Measurements from ENCODE around the gene ESRP2.

The ESRP2 gene

DNA sequence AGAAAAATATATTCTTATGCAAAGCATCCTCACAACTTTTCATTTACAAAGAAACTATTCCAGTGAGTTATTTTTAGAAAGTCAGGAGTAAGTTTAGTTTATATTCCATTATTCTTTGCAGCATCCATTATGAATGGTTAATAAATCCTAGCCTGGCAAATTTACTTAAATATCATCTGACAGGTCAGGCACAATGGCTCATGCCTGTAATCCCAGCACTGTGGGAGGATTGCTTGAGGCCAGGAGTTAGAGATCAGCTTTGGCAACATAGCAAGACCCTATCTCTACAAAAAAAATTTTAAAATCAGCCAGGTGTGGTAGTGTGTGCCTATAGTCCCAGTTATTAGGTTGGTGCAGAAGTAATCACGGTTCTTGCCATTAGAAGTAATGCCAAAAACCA is 12.9 kb downstream of the ESRP2 start:
- DNase-seq, result no peak

DNA sequence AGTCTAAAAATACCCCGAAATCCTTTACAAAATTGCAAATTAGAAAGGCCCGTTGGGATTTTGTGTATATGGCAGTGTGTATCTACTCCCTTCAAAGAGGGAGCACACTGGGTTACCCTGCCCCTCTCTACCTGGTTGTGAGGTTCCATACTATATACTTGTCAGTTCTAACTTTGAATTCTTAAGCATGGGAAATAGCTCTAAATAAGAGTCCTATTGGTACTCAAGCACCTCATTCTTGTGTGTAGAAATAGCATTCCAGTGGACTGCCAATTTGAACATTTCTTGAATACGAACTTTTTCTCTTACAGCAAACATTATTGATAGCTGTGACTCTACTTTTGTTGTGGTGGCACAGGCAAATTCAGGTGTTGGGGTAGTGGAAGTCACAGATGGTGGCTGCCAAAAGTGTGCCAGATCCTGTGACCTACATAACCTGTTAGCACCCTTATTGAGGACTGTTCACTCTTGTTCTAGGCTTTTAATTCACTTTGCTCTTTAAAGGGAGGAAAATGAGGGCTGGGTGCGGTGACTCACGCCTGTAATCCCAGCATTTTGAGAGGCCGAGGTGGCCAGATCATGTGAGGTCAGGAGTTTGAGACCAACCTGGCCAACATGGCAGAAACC is 16.1 kb downstream of the ESRP2 start:
- no peak for DNase-seq

DNA sequence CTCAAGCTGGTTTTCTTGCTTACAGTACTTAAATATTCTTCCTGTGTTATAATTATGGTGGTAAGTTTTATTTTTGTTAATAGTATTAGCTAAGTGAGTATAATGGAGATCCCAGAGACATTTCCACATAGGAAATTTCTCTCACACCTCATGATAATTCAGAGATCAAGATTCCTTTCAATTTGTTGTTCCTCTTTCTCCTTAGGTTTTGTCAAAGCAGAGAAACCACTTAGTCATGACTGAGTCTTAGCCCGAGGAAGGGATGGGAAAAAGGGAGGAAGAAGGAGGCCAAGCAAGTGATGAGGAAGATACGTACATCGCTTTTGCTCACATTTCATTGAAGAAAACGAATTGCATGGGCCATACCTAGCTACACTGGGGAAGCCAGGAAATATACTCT is 18.4 kb downstream of the ESRP2 start:
- DNase-seq, result no peak

DNA sequence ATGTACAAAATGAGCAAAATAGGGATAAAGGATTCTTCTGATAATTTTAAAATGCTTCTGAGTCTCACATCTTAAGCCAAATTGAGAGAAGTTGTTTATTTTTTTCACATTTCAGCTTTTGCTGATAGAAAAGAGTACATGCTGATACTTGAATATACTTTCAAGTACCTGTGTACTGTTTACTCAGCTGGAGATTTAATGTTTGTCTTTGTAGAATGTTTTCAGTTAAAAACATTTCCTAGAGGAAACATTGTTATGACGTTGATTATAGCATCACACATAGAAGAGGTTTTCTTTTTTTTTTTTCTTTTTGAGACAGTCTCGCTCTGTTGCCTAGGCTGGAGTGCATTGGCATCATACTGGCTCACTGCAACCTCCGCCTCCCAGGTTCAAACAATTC is 19.7 kb downstream of the ESRP2 start:
- DNase-seq, result no peak

DNA sequence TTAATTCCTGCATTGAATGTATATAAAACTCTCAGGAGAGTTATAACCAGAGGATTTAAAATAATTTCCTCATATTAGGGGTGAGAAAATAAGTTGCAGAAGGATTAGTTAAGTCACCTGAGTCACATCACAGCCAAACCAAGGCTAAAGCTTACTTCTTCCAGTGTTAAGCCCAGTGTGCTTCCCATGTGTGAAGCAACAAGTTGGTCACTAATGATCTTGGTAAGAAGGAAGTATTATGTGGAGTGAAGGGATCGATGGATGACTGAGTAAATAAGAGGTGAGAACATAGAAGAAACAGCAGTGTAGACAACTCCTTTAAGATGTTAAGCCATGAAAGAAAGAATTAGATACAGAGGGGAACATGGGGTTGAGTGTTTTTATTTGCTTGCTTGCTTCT is 20.6 kb downstream of the ESRP2 start:
- DNase-seq, result no peak

DNA sequence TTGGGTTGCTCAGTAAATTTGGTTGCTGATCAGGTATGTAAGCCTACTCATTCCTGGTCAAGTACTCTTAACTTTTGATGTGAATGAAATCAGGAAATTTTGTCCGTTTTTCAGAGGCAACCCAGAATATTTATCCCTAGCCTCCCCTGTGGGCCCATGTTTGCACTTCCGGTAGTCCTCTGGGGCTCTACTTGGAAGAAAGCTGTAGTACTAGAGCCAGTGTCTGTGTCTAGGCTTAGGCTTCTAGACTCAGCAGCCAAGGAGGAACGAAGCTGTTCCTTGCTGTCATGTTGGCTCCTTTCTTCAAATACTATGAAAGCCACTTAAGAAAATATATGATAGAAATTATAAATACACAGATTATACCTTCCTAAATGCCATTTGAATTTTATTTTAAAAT is 21.2 kb downstream of the ESRP2 start:
- no peak for DNase-seq

DNA sequence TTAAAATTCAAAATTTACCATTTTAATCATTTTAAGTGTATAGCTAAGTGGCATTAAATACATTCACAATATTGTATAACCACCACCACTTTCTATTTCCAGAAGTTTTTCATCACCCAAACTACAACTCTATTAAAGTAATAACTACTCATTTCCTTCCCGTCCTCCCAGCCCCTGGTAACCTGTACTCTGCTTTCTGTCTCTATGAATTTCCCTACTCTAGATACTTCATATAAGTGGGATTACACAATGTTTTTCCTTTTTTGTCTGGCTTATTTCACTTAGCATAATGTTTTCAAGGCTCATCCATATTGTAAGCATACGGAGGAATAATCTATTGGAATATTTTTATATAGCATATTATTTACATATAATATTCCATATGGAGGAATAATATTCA is 29.7 kb downstream of the ESRP2 start:
- DNase-seq, result no peak

DNA sequence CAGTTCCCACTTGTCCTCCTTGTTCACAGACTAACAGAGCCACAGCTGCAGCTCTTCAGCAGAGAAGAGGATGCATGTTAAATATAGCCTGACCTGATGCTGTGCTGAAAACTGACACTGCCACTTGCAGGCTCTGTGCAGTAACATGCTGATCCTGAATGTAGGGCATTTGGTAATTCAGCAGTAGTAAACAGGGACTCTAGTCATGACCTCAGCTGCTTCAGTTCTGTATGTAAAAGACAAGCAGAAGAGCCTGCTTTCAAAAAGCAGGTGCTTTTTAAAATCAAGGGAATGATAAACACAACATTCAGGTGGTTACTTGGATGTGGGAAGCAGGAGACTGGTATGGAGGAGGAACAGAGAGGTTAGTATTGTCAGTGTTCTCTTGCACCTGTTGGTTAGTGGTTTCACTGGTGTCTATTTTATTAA is 33.8 kb downstream of the ESRP2 start:
- peak in 12 of 56 donors; percentile 2 to 33 (median 10) for DNase-seq

DNA sequence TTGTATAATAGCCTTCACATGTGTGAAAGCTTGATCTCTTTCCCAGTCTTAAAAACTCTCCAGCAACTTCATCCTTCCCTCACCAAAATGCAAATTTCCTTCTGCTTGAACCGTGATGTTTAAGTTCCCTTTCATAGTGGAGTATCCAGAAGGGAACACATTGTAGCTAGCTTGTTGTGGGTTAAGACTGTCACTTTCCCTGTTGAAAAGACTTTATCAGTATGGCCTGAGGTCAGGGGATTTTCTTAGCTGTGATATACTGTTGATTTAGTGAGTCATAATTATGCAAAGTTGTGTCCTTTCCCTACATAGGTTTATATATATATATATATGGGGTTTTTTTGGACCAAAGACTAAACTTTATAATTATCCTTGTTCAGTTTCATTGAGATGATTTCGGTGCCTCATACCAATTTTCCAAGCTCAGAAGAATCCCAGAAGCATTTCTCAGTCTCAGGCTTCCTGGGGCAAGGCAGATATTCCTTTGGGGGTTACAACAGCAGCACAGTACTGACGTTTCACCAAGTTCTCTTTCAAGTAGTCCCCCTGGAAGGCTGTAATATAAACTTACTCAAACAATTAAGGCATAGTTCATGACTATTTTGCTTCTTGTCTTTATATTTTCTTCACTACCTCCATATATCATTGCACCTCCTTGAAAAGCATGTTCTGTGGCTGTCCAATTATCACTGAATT is 35.7 kb downstream of the ESRP2 start:
- DNase-seq, result no peak

DNA sequence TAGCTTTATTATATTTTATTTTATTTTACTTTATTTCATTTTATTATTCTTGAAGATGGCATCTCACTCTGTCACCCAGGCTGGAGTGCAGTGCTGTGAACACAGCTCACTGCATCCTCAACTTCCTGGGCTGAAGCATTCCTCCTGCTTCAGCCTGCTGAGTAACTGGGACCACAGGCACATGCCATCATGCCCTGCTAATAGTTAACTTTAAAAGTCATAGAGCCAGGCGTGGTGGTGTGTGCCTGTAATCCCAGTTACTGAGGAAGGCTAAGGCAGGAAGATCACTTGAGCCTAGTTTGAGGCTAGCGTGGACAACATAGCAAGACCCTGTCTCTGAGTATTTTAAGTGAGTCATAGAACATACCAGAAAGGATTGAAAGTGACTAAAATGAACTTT is 38.7 kb downstream of the ESRP2 start:
- DNase-seq, result no peak

DNA sequence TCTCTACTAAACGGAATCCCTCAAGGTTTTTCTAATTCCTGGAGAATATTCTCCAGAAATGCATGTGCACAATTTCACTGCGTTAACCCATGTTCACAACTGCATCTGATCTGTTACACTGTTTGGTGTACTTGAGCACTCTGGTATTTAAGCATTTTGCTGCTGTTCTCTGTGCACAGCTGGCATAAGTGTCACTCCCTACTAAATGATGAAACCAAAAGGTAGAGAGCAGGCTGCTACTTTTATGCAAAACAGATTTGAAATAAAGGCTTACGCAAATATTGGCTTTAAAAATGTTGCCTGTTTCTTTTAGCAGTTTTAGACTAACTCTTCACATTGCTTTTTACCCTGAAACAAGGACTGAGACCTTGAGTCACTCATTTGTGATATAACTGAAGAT is 41.7 kb downstream of the ESRP2 start:
- no peak for DNase-seq

DNA sequence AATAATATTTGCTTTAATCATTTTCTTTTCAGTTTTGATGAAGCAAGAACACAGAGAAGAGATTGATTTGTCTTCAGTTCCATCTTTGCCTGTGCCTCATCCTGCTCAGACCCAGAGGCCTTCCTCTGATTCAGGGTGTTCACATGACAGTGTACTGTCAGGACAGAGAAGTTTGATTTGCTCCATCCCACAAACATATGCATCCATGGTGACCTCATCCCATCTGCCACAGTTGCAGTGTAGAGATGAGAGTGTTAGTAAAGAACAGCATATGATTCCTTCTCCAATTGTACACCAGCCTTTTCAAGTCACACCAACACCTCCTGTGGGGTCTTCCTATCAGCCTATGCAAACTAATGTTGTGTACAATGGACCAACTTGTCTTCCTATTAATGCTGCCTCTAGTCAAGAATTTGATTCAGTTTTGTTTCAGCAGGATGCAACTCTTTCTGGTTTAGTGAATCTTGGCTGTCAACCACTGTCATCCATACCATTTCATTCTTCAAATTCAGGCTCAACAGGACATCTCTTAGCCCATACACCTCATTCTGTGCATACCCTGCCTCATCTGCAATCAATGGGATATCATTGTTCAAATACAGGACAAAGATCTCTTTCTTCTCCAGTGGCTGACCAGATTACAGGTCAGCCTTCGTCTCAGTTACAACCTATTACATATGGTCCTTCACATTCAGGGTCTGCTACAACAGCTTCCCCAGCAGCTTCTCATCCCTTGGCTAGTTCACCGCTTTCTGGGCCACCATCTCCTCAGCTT is 45.0 kb downstream of the ESRP2 start:
- peak in 29 of 56 donors; percentile 2 to 69 (median 30) for DNase-seq

DNA sequence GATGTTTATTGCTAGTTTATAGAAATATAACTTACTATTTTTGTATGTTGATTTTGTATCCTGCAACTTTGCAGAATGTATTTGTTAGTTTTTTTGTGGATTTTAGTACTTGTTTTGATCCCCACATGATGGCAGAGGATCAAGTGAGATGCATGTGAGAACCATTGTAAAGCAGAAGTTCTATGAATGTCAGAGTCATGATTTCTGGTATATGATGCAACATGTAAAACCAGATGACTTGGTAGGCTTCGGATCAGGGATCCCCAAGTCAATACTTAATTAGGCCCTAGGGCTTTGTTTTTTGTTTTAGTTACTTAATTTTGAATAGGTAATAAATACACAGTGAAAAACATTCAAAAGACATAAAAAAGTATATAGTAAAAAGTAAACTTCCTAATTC is 45.8 kb downstream of the ESRP2 start:
- no peak for DNase-seq

DNA sequence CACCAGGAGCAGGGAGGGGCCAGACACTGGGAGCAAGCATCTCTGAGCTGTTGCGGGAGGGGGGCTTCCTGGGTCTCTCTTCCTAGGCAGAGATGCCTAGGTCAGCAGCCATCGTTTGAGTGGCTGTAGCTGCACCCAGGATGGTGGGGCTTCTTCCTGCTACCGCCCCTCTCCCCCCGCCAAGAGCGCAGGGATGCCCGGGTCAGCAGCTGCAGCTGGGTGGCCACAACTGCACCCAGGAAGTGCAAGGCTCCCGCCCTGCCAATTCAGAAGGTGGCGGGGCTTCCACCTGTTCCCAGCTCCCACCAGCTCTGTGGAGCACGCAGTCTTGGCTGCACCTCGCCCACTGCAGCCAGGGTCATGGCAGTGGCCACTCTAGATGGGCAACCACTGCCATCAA is 47.8 kb downstream of the ESRP2 start:
- DNase-seq, result no peak

DNA sequence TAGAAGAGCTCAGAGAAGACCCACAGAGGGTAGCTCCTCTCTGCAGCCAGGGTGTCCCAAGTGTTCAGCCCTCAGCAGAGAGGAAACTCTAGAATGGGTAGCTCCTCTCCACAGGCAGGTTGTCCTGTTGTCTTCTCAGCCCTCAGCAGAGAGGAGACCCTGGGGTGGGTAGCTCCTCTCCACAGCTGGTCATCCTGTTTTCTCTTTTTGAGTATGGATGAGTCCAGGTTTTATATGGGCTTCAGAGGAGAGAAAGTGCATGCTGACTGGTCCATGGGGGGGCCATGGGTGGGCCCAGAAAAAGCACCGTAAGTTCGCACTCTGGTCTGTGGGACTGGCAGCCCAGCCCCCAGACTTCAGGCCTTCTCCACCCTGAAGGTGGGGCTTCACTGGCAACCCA is 48.4 kb downstream of the ESRP2 start:
- no peak for DNase-seq

DNA sequence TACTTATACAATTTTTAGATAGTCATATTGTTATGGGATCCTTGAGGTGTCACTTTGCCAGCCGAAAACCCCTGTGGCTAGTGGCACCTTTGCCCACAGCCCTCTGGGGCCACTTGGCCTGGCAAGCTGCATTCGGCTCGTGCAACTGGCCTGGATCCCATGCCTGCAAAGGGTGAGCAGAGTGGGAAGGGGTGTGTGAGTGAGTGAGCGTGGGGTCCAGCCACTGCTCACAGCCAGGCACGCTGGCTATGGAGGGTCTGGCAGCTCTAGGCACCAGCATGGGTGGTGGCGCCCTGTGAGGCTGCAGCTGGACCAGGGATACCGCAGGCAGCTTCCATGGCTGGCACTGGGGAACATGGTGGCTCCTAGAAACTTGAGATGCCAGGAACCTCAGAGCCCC is 49.0 kb downstream of the ESRP2 start:
- no peak for DNase-seq

DNA sequence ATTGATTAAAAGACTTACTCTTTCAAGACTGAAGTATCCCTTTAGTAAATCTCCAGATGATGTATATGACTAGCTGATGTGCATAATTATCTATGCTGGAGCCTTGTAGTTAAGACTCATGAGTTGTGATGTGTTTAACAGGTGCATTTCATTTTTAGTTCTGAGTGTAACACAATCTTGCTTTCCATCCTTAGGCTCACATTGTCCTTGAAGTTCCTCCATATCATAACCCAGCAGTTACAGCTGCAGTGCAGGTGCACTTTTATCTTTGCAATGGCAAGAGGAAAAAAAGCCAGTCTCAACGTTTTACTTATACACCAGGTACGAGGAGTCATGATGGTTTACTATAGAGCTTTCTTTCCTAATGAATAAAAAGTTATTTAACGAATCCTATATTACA is 52.9 kb downstream of the ESRP2 start:
- DNase-seq, result no peak

DNA sequence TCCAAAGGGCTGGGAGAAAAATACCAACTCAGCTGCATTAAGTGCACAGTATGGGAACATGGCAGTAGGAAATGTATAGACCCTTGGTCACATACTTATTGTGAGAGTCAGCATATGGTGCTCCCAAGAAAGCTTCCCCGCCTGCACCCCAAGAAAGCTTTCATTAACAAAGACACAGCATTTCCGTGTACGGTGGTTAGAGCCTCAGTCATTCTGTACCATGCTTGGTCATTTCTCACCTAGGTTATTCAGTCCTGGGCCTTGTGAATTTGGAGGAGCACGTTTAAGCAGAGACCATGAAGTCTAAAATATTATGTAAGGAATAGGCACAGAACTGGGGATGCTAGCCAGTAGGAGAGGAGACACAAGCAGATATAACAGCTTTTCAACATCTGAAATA is 56.1 kb downstream of the ESRP2 start:
- DNase-seq, result no peak

DNA sequence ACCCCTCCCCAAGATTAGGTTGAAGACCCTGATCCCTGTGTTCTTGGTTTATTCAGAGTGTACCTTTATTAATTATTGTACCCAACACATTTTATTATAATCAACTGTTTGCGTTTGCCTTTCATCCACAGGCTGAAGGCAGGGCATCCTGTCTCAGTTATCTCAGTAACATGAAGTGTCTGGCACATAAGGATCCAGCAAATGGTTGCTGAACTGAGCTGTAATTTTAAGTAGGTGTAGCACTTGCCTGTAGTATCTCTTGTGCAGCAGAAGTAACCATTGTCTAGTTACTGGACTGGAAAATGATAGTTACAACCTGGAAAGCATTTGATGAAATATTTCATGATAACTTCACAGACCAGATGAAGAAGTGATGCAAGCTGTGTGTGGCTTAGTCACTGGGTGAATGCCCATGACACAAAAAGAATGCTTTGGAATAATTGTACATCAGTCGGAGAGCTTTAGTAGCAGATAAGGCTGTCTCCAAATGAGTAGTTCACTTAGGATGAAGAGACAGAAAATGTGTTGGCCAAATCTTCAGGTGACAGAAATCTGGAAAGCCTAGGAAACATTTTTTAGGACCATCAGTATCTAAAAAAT is 56.6 kb downstream of the ESRP2 start:
- no peak for DNase-seq

Measured in amygdala (tissue), 56 donors.